ENCODE data around the gene UBXN7. TPM values are rescaled to one million over a fixed set of nuclear protein-coding genes. Genes with fewer than 3 reads are reported as not detected.

UBXN7 gene
- total RNA-seq, 1 experiment from 2014 or later, result 99.6 TPM

DNA sequence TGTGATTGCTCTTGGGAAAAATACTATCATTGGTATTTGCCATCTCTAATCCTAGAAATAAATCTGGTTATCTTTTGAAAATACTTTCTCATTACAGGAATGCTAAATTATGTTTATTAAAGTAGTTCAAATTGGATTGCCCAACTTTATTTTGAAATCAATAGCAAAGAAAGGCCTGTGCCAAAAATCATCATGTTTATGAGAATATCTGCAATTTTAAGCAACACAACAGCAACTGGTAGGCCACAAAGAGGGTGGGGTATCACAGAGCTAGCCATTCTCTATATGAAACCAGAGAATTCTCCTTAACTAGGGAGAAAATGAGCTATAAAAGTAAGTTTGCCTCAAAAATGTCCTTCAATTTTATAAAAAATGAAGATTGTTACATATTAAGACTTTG, 82.2 kb downstream of the UBXN7 start:
- no peak for TF ChIP-seq ZNF219 (CRISPR knock-in tag; IDR thresholded peaks at IDR 0.05; ENCODE audit: borderline replicate concordance)
- TF ChIP-seq TEAD1 (CRISPR knock-in tag; IDR thresholded peaks at IDR 0.05), result no peak
- no peak for TF ChIP-seq KAT7 (CRISPR knock-in tag; IDR thresholded peaks at IDR 0.05; ENCODE audit: borderline replicate concordance)
- no peak for TF ChIP-seq ETV6 (CRISPR knock-in tag; IDR thresholded peaks at IDR 0.05)
- TF ChIP-seq, protein P1, sequence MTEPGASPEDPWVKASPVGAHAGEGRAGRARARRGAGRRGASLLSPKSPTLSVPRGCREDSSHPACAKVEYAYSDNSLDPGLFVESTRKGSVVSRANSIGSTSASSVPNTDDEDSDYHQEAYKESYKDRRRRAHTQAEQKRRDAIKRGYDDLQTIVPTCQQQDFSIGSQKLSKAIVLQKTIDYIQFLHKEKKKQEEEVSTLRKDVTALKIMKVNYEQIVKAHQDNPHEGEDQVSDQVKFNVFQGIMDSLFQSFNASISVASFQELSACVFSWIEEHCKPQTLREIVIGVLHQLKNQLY (CRISPR knock-in tag; IDR thresholded peaks at IDR 0.05), result no peak
- TF ChIP-seq TP53 (CRISPR knock-in tag; IDR thresholded peaks at IDR 0.05), result no peak
- TF ChIP-seq, protein P2, sequence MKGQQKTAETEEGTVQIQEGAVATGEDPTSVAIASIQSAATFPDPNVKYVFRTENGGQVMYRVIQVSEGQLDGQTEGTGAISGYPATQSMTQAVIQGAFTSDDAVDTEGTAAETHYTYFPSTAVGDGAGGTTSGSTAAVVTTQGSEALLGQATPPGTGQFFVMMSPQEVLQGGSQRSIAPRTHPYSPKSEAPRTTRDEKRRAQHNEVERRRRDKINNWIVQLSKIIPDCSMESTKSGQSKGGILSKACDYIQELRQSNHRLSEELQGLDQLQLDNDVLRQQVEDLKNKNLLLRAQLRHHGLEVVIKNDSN (CRISPR knock-in tag; IDR thresholded peaks at IDR 0.05), result no peak
- no peak for TF ChIP-seq ZNF671 (CRISPR knock-in tag; IDR thresholded peaks at IDR 0.05)
- TF ChIP-seq SP1 (CRISPR knock-in tag; conservative IDR thresholded peaks at IDR 0.05), result no peak
- TF ChIP-seq, protein P3, sequence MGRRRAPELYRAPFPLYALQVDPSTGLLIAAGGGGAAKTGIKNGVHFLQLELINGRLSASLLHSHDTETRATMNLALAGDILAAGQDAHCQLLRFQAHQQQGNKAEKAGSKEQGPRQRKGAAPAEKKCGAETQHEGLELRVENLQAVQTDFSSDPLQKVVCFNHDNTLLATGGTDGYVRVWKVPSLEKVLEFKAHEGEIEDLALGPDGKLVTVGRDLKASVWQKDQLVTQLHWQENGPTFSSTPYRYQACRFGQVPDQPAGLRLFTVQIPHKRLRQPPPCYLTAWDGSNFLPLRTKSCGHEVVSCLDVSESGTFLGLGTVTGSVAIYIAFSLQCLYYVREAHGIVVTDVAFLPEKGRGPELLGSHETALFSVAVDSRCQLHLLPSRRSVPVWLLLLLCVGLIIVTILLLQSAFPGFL (CRISPR knock-in tag; IDR thresholded peaks at IDR 0.05; ENCODE audit: borderline replicate concordance), result no peak
- TF ChIP-seq, protein P4, sequence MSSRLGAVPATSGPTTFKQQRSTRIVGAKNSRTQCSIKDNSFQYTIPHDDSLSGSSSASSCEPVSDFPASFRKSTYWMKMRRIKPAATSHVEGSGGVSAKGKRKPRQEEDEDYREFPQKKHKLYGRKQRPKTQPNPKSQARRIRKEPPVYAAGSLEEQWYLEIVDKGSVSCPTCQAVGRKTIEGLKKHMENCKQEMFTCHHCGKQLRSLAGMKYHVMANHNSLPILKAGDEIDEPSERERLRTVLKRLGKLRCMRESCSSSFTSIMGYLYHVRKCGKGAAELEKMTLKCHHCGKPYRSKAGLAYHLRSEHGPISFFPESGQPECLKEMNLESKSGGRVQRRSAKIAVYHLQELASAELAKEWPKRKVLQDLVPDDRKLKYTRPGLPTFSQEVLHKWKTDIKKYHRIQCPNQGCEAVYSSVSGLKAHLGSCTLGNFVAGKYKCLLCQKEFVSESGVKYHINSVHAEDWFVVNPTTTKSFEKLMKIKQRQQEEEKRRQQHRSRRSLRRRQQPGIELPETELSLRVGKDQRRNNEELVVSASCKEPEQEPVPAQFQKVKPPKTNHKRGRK (CRISPR knock-in tag; IDR thresholded peaks at IDR 0.05; ENCODE audit: borderline replicate concordance), result no peak
- no peak for TF ChIP-seq FOXK1 (CRISPR knock-in tag; IDR thresholded peaks at IDR 0.05)
- no peak for TF ChIP-seq NFATC4 (CRISPR knock-in tag; IDR thresholded peaks at IDR 0.05)
- TF ChIP-seq, protein P5, sequence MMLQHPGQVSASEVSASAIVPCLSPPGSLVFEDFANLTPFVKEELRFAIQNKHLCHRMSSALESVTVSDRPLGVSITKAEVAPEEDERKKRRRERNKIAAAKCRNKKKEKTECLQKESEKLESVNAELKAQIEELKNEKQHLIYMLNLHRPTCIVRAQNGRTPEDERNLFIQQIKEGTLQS (CRISPR knock-in tag; conservative IDR thresholded peaks at IDR 0.05), result no peak
- TF ChIP-seq NR3C1 (CRISPR knock-in tag; conservative IDR thresholded peaks at IDR 0.05; ENCODE audit: low read depth), result no peak
- TF ChIP-seq ESRRA (CRISPR knock-in tag; IDR thresholded peaks at IDR 0.05; ENCODE audit: borderline replicate concordance), result no peak
- TF ChIP-seq ZNF416 (CRISPR knock-in tag; IDR thresholded peaks at IDR 0.05), result no peak
- TF ChIP-seq IRF2 (CRISPR knock-in tag; IDR thresholded peaks at IDR 0.05; ENCODE audit: borderline replicate concordance, low read depth), result no peak
- TF ChIP-seq ZNF317 (CRISPR knock-in tag; IDR thresholded peaks at IDR 0.05; ENCODE audit: borderline replicate concordance, low read depth), result no peak
- TF ChIP-seq ZNF121 (CRISPR knock-in tag; IDR thresholded peaks at IDR 0.05), result no peak
- ChIA-PET CTCF (interaction anchor here (0.6 kb wide), 1 partner anchor 106 kb away, joined by 3 read pairs; no protein-coding TSS in a partner anchor), POLR2A (no interaction called here)
- Mint-ChIP-seq H3K27ac (no peak overlapping the region), H3K4me1 (no peaks in the 10 kb centered on the region), H3K9me3 (no peaks in the 10 kb centered on the region), H3K27me3 (ENCODE audit: low read depth) (no peaks in the 10 kb centered on the region), H3K4me3 (no peak overlapping the region), H3K36me3 (peaks cover 25% of the 10 kb centered on the region)
- DNase-seq (ENCODE audit: low spot score) (no peak), ATAC-seq (no peak)

DNA sequence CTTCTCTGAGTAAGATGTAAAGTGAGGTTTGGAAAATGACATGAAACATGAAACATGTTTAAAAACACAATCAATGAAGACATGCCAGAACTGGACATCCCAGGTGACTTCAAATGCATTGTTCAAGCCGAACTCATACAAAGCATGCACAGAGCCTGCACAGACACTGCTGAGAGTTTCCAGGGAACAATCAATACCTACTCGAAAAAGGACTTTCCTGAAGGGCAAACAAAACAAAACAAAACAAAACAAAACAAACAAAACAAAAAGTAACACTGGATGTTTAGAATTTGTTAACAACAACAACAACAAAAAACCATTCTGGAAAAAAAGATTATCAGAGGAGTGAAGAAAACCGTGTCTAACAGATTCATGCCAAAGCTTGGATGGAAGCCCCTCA, 83.5 kb downstream of the UBXN7 start:
- Mint-ChIP-seq H3K4me3 (no peak overlapping the region), H3K36me3 (peaks cover 21% of the 10 kb centered on the region), H3K27ac (no peak overlapping the region), H3K9me3 (no peaks in the 10 kb centered on the region), H3K4me1 (no peaks in the 10 kb centered on the region), H3K27me3 (ENCODE audit: low read depth) (no peaks in the 10 kb centered on the region)
- DNase-seq (ENCODE audit: low spot score) (no peak), ATAC-seq (no peak)
- TF ChIP-seq ZBTB21 (CRISPR knock-in tag; IDR thresholded peaks at IDR 0.05; ENCODE audit: borderline replicate concordance) (no peak), FOXK1 (CRISPR knock-in tag; IDR thresholded peaks at IDR 0.05) (no peak), ZNF423 (CRISPR knock-in tag; IDR thresholded peaks at IDR 0.05) (no peak), TEAD1 (CRISPR knock-in tag; IDR thresholded peaks at IDR 0.05) (no peak), CBFB (CRISPR knock-in tag; IDR thresholded peaks at IDR 0.05; ENCODE audit: low read depth) (no peak)
- TF ChIP-seq, protein P6, sequence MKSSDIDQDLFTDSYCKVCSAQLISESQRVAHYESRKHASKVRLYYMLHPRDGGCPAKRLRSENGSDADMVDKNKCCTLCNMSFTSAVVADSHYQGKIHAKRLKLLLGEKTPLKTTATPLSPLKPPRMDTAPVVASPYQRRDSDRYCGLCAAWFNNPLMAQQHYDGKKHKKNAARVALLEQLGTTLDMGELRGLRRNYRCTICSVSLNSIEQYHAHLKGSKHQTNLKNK (CRISPR knock-in tag; IDR thresholded peaks at IDR 0.05), result no peak
- TF ChIP-seq, protein P2 (CRISPR knock-in tag; IDR thresholded peaks at IDR 0.05), result no peak
- CTCF ChIA-PET, result no interaction called here
- POLR2A ChIA-PET, result no interaction called here
